ENCODE results near the gene ARHGAP27.
"Not testable (repeated sequence)": the region's sequence is repeated elsewhere in the genome, so short reads cannot be mapped to it uniquely, and the experiment has no call there.

The ARHGAP27 gene

GRCh38 chr17:45446872-45447625 is 14.4 kb upstream of the ARHGAP27 start:
- DNase-seq (ENCODE audit: low read depth in 2 of 2): not testable (repeated sequence)

DNA sequence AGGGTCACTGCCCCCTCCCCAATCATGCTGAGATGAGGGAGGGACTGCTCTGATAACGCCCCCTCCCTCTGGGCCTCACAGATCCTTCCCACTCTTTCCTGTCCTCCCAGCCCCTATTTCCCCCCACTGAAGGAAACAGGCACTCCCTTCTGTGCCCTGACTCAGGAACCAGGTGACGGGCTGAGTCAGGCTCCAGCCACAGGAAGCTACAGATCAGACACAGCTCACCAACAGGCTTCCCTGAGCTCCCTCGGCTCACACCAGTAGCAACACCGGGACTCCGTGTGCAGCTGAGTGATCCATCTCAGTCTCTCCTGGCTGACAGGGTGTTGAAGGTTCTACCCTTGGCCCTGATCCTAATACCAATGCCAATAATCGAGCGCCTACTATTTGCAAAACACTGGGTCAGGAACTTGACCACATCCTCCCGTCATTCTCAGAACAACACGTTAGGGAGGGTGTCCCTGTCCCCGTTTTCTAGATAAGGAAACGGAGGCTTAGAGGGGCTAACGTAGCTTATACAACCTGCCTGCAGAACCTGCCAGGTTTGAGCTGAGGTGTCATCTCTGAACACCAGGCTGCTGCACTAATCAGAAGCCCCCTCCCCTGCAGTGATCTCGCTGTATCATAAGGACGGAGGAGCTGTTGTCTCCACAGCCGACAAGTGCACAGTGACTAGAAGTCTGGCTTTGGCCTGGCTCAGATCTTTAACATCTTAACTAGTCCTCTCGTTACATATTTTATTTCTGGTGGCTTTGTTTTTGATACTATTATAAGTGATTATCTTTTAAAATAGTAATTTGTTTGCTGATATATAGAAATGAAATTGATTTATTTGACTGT is 13.5 kb upstream of the ARHGAP27 start:
- not testable (repeated sequence) for DNase-seq (ENCODE audit: low read depth in 2 of 2)

DNA sequence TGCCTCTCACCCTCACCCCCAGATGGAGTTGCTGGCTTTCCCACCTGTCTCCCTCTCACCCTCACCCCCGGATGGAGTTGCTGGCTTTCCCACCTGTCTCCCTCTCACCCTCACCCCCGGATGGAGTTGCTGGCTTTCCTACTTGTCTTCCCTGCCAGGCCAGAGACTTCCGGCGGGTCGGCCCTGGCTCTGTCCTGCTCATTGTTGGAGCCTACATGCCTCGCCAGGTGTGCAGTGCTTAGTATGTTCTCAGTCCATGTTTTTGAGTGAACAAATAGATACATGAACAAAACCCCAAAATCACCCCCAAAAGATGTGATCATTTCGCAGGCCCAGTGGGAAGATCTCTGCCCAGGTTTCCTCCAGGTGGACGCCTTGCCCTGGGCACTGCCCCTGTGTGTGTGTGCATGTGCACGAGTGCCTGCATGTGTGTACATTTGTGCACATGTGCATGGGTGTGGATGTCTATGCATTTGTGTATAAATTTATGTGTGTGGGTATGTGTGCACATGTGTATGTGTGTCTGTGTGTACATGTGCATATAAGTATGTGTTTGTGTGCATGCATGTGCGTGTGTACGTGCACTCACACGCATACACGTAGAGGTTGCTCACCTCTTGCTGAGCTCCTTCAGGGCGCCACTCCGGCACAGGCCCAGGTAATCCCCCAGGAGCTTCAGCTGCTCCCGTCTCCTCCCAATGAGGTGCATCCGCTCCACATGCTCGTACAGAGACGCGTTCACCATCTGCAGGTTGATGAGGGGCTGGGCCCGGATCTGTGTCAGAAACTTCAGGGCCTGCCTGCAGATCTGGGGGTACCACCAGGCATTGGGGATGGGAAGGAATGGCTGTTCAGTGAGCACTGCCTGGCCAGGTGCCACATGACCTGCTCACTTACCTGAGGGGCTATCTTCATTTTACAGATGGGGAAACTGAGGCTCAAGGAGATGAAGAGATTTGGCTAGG is 12.5 kb upstream of the ARHGAP27 start:
- DNase-seq (ENCODE audit: low read depth in 2 of 2): not testable (repeated sequence)

- DNase-seq (ENCODE audit: low read depth in 2 of 2): not testable (repeated sequence)
Observed at GRCh38 chr17:45444301-45444700, 11.6 kb upstream of the ARHGAP27 start.

GRCh38 chr17:45443371-45444260 is 10.9 kb upstream of the ARHGAP27 start:
- not testable (repeated sequence) for DNase-seq (ENCODE audit: low read depth in 2 of 2)

DNA sequence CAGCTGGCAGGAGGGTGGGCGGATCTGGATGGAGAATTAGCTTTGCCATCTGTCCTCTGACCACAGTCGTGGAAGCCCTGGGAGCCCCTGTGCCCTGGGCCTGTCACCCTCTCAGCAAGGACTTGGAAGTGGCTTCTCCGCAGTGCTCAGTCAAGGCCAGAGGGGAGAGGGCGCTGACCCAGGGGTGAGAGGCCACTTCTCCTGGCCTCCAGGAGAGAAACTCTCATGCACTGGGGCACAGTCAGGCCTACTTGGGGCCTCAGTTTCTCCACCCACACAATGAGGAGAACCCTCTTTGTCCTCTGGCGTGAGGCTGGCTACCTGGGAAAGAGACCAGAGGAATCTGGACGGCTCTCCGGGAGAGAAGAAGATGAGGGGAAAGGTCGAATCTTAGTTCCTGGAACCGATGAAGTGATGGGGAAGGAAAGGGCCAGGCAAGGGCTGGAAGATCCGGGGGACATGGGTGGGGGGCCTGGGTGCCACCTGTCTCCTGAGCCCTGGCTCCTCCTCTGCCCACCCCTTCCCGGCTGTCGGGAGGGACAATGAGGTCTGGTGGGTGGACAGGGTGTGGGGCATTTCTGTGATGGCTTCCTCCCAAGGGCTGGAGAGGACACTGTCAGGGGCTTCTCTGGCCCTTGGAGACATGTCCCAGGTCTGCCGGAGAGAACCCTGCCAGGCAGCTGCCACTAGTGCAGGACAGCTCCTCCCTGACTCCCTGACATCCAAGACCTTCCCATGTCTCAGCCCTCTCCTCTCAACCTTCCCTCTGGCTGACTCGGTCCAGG is 9.0 kb upstream of the ARHGAP27 start:
- DNase-seq (ENCODE audit: low read depth in 2 of 2): no peak

- DNase-seq (ENCODE audit: low read depth in 2 of 2): not testable (repeated sequence)
Observed at GRCh38 chr17:45440839-45441515, 8.3 kb upstream of the ARHGAP27 start.

DNA sequence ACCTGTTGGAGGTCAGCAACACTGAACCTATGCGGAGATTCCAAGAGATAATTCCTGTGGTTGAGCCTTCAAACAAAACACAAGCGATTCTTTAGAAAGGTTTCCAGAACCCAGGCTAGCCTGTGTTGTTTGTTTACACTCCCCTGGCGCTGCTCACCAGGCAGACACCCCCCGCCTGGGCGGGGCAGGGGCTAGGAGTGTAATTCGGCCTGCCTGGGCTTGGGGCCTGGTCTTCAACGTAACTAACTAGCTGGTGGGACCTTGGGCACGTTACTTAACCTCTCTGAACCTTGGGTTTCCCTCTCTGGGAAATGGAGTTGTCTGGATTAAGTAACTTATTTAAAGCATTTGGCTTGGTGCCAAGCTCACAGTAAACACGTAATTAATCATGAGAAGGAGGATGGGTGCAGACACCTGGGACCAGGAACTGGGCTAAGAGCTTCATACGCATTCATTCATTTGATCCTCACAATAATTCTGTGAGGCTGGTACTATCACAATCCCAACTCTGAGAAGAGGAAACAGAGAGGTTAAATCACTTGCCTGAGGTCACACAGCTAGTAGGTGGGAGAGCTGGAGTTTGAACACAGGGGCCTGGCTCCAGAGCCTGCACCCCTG is 7.6 kb upstream of the ARHGAP27 start:
- DNase-seq (ENCODE audit: low read depth in 2 of 2): no peak

- no peak for DNase-seq (ENCODE audit: low read depth in 2 of 2)
Observed at GRCh38 chr17:45438931-45439610, 6.4 kb upstream of the ARHGAP27 start.

- no peak for DNase-seq (ENCODE audit: low read depth in 2 of 2)
Observed at GRCh38 chr17:45437465-45438283, 5.0 kb upstream of the ARHGAP27 start.

- DNase-seq (ENCODE audit: low read depth in 2 of 2): no peak
Observed at GRCh38 chr17:45436625-45437464, 4.2 kb upstream of the ARHGAP27 start.

DNA sequence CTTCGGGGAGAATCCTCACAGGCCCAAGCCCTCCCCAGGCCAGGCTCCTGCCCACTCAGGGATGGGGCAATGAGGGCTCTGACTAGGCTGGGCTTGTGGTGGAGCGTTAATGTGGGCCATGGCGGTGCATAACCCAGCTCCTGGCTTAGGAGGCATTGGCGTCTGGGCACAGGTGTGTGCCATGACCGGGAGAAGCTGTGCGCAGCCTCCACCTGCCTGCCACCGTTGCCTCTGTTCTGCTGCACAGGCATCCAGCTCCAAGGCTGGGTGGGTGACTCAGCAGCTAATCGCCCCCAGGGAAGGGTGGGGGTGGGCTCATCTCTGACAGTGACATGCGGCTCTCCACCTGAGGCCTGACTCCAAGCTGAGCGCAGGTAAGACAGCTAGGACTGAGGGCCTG is 3.5 kb upstream of the ARHGAP27 start:
- DNase-seq (ENCODE audit: low read depth in 2 of 2): no peak

GRCh38 chr17:45435481-45435880 is 2.8 kb upstream of the ARHGAP27 start:
- no peak for DNase-seq (ENCODE audit: low read depth in 2 of 2)

DNA sequence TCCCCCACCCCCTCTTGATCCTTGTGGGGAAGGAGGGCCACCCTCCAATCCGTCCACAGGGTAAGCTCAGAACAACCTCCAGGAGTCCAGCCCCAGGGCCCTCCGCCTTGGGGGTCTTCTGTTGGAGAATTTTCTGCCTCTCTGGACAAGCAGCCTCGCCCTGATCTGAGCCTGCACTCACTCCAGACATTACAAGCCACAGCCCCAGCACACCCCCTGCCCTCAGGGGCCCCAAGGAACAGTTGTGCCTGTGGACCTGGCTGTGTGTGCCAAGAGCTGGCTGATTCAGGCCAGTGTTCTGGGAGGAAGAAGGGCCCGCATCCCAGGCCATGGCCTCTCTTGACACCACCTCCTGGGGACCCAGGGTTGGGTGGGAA is 477 bp upstream of the ARHGAP27 start:
- no peak for DNase-seq (ENCODE audit: low read depth in 2 of 2)

DNA sequence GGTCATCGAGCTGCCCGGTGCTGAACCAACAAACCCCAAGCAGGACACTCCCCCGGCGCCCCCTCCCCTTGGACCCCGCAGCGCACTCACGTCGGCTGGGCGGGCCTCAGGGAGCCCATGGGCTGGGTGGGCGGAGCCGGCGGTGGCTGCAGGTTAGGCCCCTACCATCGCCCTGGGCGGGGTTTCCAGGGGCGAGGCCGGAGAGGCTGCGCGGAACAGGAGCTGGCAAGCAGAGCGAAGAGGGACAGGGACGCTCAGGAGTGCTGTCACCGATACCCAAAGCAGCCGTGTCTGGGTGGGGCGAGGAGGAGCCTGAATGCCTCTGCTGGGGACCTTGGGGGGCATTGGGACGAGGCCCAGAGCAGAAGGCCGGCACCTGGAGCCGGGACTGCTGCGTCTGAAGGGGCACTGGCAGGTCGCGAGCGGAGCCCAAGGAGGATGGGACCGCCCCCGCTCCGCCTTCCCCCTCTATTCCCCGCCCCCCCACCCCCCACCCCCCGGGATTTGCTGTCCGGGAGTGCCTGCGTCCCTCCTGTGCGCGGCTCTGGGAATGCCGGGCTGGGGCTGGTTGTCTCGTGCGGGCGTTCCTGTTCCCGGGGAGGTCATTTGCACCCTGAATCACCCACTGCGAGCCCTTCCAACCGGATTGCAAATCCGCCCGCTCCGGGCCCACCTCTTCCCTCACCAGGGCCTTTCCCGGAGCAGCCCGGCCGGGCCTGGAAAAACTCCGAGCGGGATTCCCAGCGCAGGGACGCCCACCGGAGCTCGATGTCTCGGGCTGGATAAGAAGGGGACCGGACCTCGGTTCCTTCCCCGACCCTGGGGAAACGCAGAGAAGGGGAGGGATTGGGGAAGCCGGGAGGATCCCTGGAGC is 902 bp downstream of the ARHGAP27 start:
- peak; percentile 23 to 32 for DNase-seq (ENCODE audit: low read depth in 2 of 2)
